ENCODE measurements around the gene SLC19A1. TPM values are rescaled to one million over a fixed set of nuclear protein-coding genes. Genes with fewer than 3 reads are reported as not detected.

Gene SLC19A1
- total and polyA plus RNA-seq, 8 donors, result 2.9 to 23.3 (median 5.3) TPM

- no peak overlapping the region for H3K4me3 ChIP-seq
- no peak overlapping the region for H3K27ac ChIP-seq
- DNase-seq, result no peak
- no peaks in the 10 kb centered on the region for H3K27me3 ChIP-seq
- intact Hi-C loops (cut with DNase I; ENCODE audit: low total_unique reads), result no loop called here
- peaks cover 13 to 56% (median 48%) of the 10 kb centered on the region in 4 donors for H3K36me3 ChIP-seq
- 83 to 91% (median 86%) methylated on average over 24 to 25 of the region's 25 CpGs for WGBS, 5 donors
- no peaks in the 10 kb centered on the region for H3K9me3 ChIP-seq
- no peaks in the 10 kb centered on the region for H3K4me1 ChIP-seq
- TF ChIP-seq POLR2AphosphoS5 (IDR thresholded peaks at IDR 0.05), result no peak
- TF ChIP-seq EP300 (IDR thresholded peaks at IDR 0.05), result no peak
- TF ChIP-seq POLR2A (IDR thresholded peaks at IDR 0.05), result no peak
- no peak for TF ChIP-seq CTCF (IDR thresholded peaks at IDR 0.05)
Observed at GRCh38 chr21:45499201-45499750, 43.0 kb downstream of the SLC19A1 start.

- DNase-seq, result no peak
- intact Hi-C loops (cut with DNase I; ENCODE audit: low total_unique reads), result no loop called here
Observed at GRCh38 chr21:45498646-45499000, 43.6 kb downstream of the SLC19A1 start.

GRCh38 chr21:45497846-45498645 is 44.2 kb downstream of the SLC19A1 start:
- intact Hi-C loops (cut with DNase I; ENCODE audit: low total_unique reads), result no loop called here
- TF ChIP-seq EP300 (IDR thresholded peaks at IDR 0.05) (no peak), POLR2A (IDR thresholded peaks at IDR 0.05) (no peak), POLR2AphosphoS5 (IDR thresholded peaks at IDR 0.05) (no peak), CTCF (IDR thresholded peaks at IDR 0.05) (no peak)
- DNase-seq, result no peak
- Histone ChIP-seq H3K36me3 (peaks cover 13 to 64% (median 56%) of the 10 kb centered on the region in 4 donors), H3K4me1 (no peaks in the 10 kb centered on the region), H3K27ac (no peak overlapping the region), H3K4me3 (no peak overlapping the region), H3K9me3 (no peaks in the 10 kb centered on the region), H3K27me3 (no peaks in the 10 kb centered on the region)
- WGBS, 5 donors, result 90 to 96% (median 91%) methylated on average over 27 to 39 of the region's 39 CpGs

More at GRCh38 chr21:45498646-45499000, 43.6 kb downstream of the SLC19A1 start:
- Histone ChIP-seq H3K27me3 (no peaks in the 10 kb centered on the region), H3K4me3 (no peak overlapping the region), H3K27ac (no peak overlapping the region), H3K4me1 (no peaks in the 10 kb centered on the region), H3K36me3 (peaks cover 13 to 59% (median 53%) of the 10 kb centered on the region in 4 donors), H3K9me3 (no peaks in the 10 kb centered on the region)
- WGBS, 5 donors, result 82 to 93% (median 85%) methylated on average over 9 of the region's 9 CpGs
- TF ChIP-seq EP300 (IDR thresholded peaks at IDR 0.05) (no peak), POLR2A (IDR thresholded peaks at IDR 0.05) (no peak), CTCF (IDR thresholded peaks at IDR 0.05) (no peak), POLR2AphosphoS5 (IDR thresholded peaks at IDR 0.05) (no peak)

- Histone ChIP-seq H3K36me3 (peaks cover 13 to 71% (median 56%) of the 10 kb centered on the region in 4 donors), H3K27me3 (no peaks in the 10 kb centered on the region), H3K4me1 (no peaks in the 10 kb centered on the region), H3K4me3 (no peak overlapping the region), H3K9me3 (no peaks in the 10 kb centered on the region), H3K27ac (no peak overlapping the region)
- intact Hi-C loops (cut with DNase I; ENCODE audit: low total_unique reads), result no loop called here
- TF ChIP-seq EP300 (IDR thresholded peaks at IDR 0.05) (no peak), POLR2A (IDR thresholded peaks at IDR 0.05) (no peak), CTCF (IDR thresholded peaks at IDR 0.05) (no peak), POLR2AphosphoS5 (IDR thresholded peaks at IDR 0.05) (no peak)
- DNase-seq, result no peak
- WGBS, 5 donors, result 69 to 81% (median 78%) methylated on average over 16 to 22 of the region's 22 CpGs
Observed at GRCh38 chr21:45496968-45497845, 45.0 kb downstream of the SLC19A1 start.
